IMR-90 (cell line): Measurements from ENCODE around the gene RASSF3. TPM values are rescaled to one million over a fixed set of nuclear protein-coding genes. Genes with fewer than 3 reads are reported as not detected.
A peak's percentile ranks its signal among the peaks of the same experiment; 100 is the strongest.

Experiments used
- ATAC-seq: fragments of 200-7000 bp; cut with Tn5 transposase; 2 replicates; pipeline ENCODE4 v1.9.1; 2020; ENCODE audit warnings: low read depth, mild to moderate bottlenecking, moderate library complexity
- BruUV-seq: library from RNA; stranded (reverse); fragments of 400-500 nt; replicated peaks from 2 replicates; lab custom pipeline; 2021; lab: Mats Ljungman, UMichigan
- CTCF ChIA-PET: fragments of 300-600 bp; formaldehyde crosslinking; extraction: SDS; loops from one replicate; lab custom pipeline; 2021; ENCODE audit warnings: antibody characterized with exemption; lab: Yijun Ruan, JAX
- POLR2A ChIA-PET: fragments of 300-600 bp; sonication (Branson Sonifier 250); formaldehyde crosslinking; loops from one replicate; lab custom pipeline; 2022; ENCODE audit warnings: antibody characterized with exemption; ENCODE audit not compliant: unreplicated experiment; lab: Charles Lee
- DNase-seq: peaks from one replicate; pipeline ENCODE4 v3.0.0; 2013
- H2AFZ ChIP-seq: replicated peaks from 2 replicates; pipeline ENCODE3; 2013; ENCODE audit warnings: low read length, mild to moderate bottlenecking; ENCODE audit not compliant: poor library complexity
- H2AK5ac ChIP-seq: 2 replicates; pipeline ENCODE4 v1.6.1; 2013; ENCODE audit warnings: low read depth, low read length, inconsistent platforms
- H2AK9ac ChIP-seq: replicated peaks from 2 replicates; pipeline ENCODE3; 2013; ENCODE audit warnings: mild to moderate bottlenecking, low read depth, low read length, moderate library complexity; ENCODE audit not compliant: poor library complexity
- H2BK120ac ChIP-seq: 2 replicates; pipeline ENCODE4 v1.6.1; 2013; ENCODE audit warnings: low read depth, low read length, inconsistent platforms
- H2BK15ac ChIP-seq: 3 replicates; pipeline ENCODE4 v1.6.1; 2013; ENCODE audit warnings: low read depth, low read length, inconsistent platforms
- H2BK20ac ChIP-seq: 2 replicates; pipeline ENCODE4 v1.6.1; 2013; ENCODE audit warnings: low read depth, mild to moderate bottlenecking, inconsistent platforms, low read length, moderate library complexity
- H2BK5ac ChIP-seq: 2 replicates; pipeline ENCODE4 v1.6.1; 2013; ENCODE audit warnings: mild to moderate bottlenecking, low read depth, low read length, inconsistent platforms; ENCODE audit not compliant: poor library complexity, severe bottlenecking
- H3K14ac ChIP-seq: replicated peaks from 2 replicates; pipeline ENCODE4 v1.6.1; 2013; ENCODE audit warnings: low read depth, low read length, inconsistent platforms
- H3K18ac ChIP-seq: 2 replicates; pipeline ENCODE4 v1.6.1; 2013; ENCODE audit warnings: low read depth, low read length, control low read depth
- H3K23ac ChIP-seq: 2 replicates; pipeline ENCODE4 v1.6.1; 2013; ENCODE audit warnings: low read depth, low read length, inconsistent platforms
- H3K27ac ChIP-seq: 2 replicates; pipeline ENCODE4 v1.5.1; 2013; ENCODE audit warnings: mild to moderate bottlenecking, control low read depth, low read length; ENCODE audit not compliant: insufficient read depth
- H3K27me3 ChIP-seq: 2 replicates; pipeline ENCODE4 v1.6.1; 2013; ENCODE audit warnings: low read length; ENCODE audit not compliant: control insufficient read depth, insufficient read depth
- H3K36me3 ChIP-seq: 2 replicates; pipeline ENCODE4 v1.6.1; 2013; ENCODE audit warnings: low read length, mixed read lengths; ENCODE audit not compliant: control insufficient read depth, insufficient read depth
- H3K4ac ChIP-seq: 2 replicates; pipeline ENCODE4 v1.6.1; 2013; ENCODE audit warnings: low read depth, low read length, inconsistent platforms
- H3K4me1 ChIP-seq: 2 replicates; pipeline ENCODE4 v1.6.1; 2013; ENCODE audit warnings: low read length, mixed read lengths; ENCODE audit not compliant: control insufficient read depth, insufficient read depth
- H3K4me2 ChIP-seq: 2 replicates; pipeline ENCODE4 v1.6.1; 2013; ENCODE audit warnings: low read depth, mild to moderate bottlenecking, control low read depth, low read length, moderate library complexity
- H3K4me3 ChIP-seq: 2 replicates; pipeline ENCODE4 v1.5.1; 2013; ENCODE audit warnings: low read depth, mild to moderate bottlenecking, control low read depth, low read length, moderate library complexity; ENCODE audit not compliant: insufficient read depth
- H3K56ac ChIP-seq: 2 replicates; pipeline ENCODE4 v1.6.1; 2013; ENCODE audit warnings: low read length, inconsistent platforms; ENCODE audit not compliant: insufficient read depth; ENCODE audit errors: extremely low read depth
- H3K79me1 ChIP-seq, 2 experiments: 2 replicates each; pipeline ENCODE4 v1.6.1; 2013; ENCODE audit warnings: low read length in 2 of 2, inconsistent platforms in 1 of 2, low read depth in 1 of 2
- H3K9ac ChIP-seq: 2 replicates; pipeline ENCODE4 v1.6.1; 2013; ENCODE audit warnings: low read depth, low read length, control low read depth
- H3K9me1 ChIP-seq: 2 replicates; pipeline ENCODE4 v1.6.1; 2013; ENCODE audit warnings: low read length, inconsistent platforms; ENCODE audit not compliant: insufficient read depth
- H3K9me3 ChIP-seq: 2 replicates; pipeline ENCODE4 v1.6.1; 2013; ENCODE audit warnings: low read length; ENCODE audit not compliant: control insufficient read depth, insufficient read depth
- H4K20me1 ChIP-seq: 2 replicates; pipeline ENCODE4 v1.6.1; 2013; ENCODE audit warnings: low read length, inconsistent platforms; ENCODE audit not compliant: insufficient read depth
- H4K5ac ChIP-seq: 2 replicates; pipeline ENCODE4 v1.6.1; 2013; ENCODE audit warnings: mild to moderate bottlenecking, low read depth, low read length, control low read depth
- H4K8ac ChIP-seq, 2 experiments: 2 replicates each; pipeline ENCODE4 v1.6.1; 2013; ENCODE audit warnings: low read depth in 2 of 2, low read length in 2 of 2, control low read depth in 1 of 2, inconsistent platforms in 1 of 2
- H4K91ac ChIP-seq: 2 replicates; pipeline ENCODE4 v1.6.1; 2013; ENCODE audit warnings: low read depth, low read length, inconsistent platforms; ENCODE audit not compliant: insufficient read depth
- CEBPB ChIP-seq: IDR thresholded peaks from 2 replicates; pipeline ENCODE4 v1.6.1; 2012; ENCODE audit warnings: low read depth, low read length, improper control_type of control experiment
- CHD1 ChIP-seq: IDR thresholded peaks from 2 replicates; pipeline ENCODE4 v1.6.1; 2012; ENCODE audit warnings: low read depth, low read length, improper control_type of control experiment
- CTCF ChIP-seq: conservative IDR thresholded peaks from 2 replicates; pipeline ENCODE4 v1.5.1; 2012; ENCODE audit warnings: mild to moderate bottlenecking, low read depth, low read length, improper control_type of control experiment
- ELK1 ChIP-seq: fragments of 150-350 bp; IDR thresholded peaks from 2 replicates; pipeline ENCODE4 v1.6.1; 2016; ENCODE audit warnings: low read depth, mild to moderate bottlenecking, low read length, moderate library complexity, borderline replicate concordance
- FOS ChIP-seq: fragments of 150-350 bp; IDR thresholded peaks from 2 replicates; pipeline ENCODE4 v1.6.1; 2016; ENCODE audit warnings: low read depth, low read length
- MAFK ChIP-seq: IDR thresholded peaks from 2 replicates; pipeline ENCODE4 v1.6.1; 2012; ENCODE audit warnings: low read depth, low read length, improper control_type of control experiment
- MAZ ChIP-seq: IDR thresholded peaks from 2 replicates; pipeline ENCODE4 v1.6.1; 2012; ENCODE audit warnings: low read depth, mild to moderate bottlenecking, low read length, improper control_type of control experiment, moderate library complexity, borderline replicate concordance
- NFE2L2 ChIP-seq: fragments of 150-350 bp; IDR thresholded peaks from 2 replicates; pipeline ENCODE4 v1.6.1; 2016; ENCODE audit warnings: low read depth, mild to moderate bottlenecking, low read length
- POLR2A ChIP-seq: IDR thresholded peaks from 2 replicates; pipeline ENCODE4 v1.6.1; 2012; ENCODE audit warnings: mild to moderate bottlenecking, low read depth, low read length
- RAD21 ChIP-seq: IDR thresholded peaks from 2 replicates; pipeline ENCODE4 v1.6.1; 2012; ENCODE audit warnings: low read length, improper control_type of control experiment
- RCOR1 ChIP-seq: IDR thresholded peaks from 2 replicates; pipeline ENCODE4 v1.6.1; 2012; ENCODE audit warnings: mild to moderate bottlenecking, low read length, improper control_type of control experiment; ENCODE audit not compliant: insufficient replicate concordance
- RFX5 ChIP-seq: IDR thresholded peaks from 2 replicates; pipeline ENCODE4 v1.8.0; 2012; ENCODE audit warnings: low read depth, mild to moderate bottlenecking, low read length, moderate library complexity
- SMC3 ChIP-seq: fragments of 150-350 bp; IDR thresholded peaks from 2 replicates; pipeline ENCODE4 v1.6.1; 2016; ENCODE audit warnings: low read depth, mild to moderate bottlenecking, antibody characterized with exemption, low read length, moderate library complexity
- WGBS, 2 experiments: methylation state at CpG; one replicate each; pipeline versions ENCODE4 v1.1.5 to v1.1.7; 2013; ENCODE audit warnings: missing lambda C conversion rate in 2 of 2; ENCODE audit not compliant: insufficient read length in 1 of 2; ENCODE audit errors: extremely low coverage in 2 of 2; 5-methylcytosine and 5-hydroxymethylcytosine counted together
- dilution Hi-C: fragments of 300-500 bp; cut with HindIII; formaldehyde crosslinking; loops from one replicate; pipeline ENCODE4 v1.14.3; 2018; ENCODE audit warnings: low sequenced_read_pairs; ENCODE audit not compliant: unreplicated experiment
- in situ Hi-C: fragments of 300-500 bp; cut with MboI; formaldehyde crosslinking; loops from 3 replicates; pipeline ENCODE4 v1.14.3; 2019; ENCODE audit warnings: low sequenced_read_pairs, inconsistent platforms, mixed read lengths
- intact Hi-C: fragments of 100-400 bp; cut with micrococcal nuclease; formaldehyde crosslinking; loops from 2 replicates; pipeline ENCODE4 v1.10.0; 2022
- polyA plus RNA-seq, 3 experiments: library from polyadenylated mRNA; depleted of rRNA; stranded (reverse); fragments of >200 nt; gene quantifications; 2 replicates each; pipeline ENCODE4 v1.2.3, GENCODE V29; 2012; ENCODE audit warnings: low replicate concordance in 1 of 3
- total RNA-seq: library from RNA; depleted of rRNA; stranded (reverse); fragments of >200 nt; gene quantifications from 2 replicates; pipeline ENCODE4 v1.2.3, GENCODE V29; 2012

RASSF3 gene
- total and polyA plus RNA-seq, 2 of the 4 experiments (the other 2 are of a cell fraction), result 18.7 to 39.3 TPM

GRCh38 chr12:64625243-64626077 is 15.2 kb downstream of the RASSF3 start:
- no TSS peak for BruUV-seq
- CTCF ChIA-PET, result interaction anchor here (0.5 to 1.0 kb wide), 2 partner anchors 8 to 17 kb away, joined by 3 to 6 read pairs; no protein-coding TSS in a partner anchor
- Histone ChIP-seq H3K36me3 (no peaks in the 10 kb centered on the region), H3K27ac (peak overlapping the region; percentile 85), H4K91ac (peak overlapping the region; percentile 50), H2BK5ac (peak overlapping the region; percentile 93), H3K79me1 (peaks cover 16 to 56% of the 10 kb centered on the region in 2 experiments), H2BK20ac (peak overlapping the region; percentile 86), H4K20me1 (peaks cover 5% of the 10 kb centered on the region), H2BK120ac (peak overlapping the region; percentile 87), H3K14ac (peak overlapping the region; percentile 53), H3K27me3 (no peaks in the 10 kb centered on the region), H4K5ac (peak overlapping the region; percentile 47), H3K9me1 (peaks cover 9% of the 10 kb centered on the region; the same call in 1 of the 2 replicates), H3K4me2 (peak overlapping the region; percentile 79), H2AFZ (peak overlapping the region; percentile 73), H3K23ac (peak overlapping the region; percentile 71), H3K56ac (peak overlapping the region; percentile 78), H3K4me3 (peak overlapping the region; percentile 27), H4K8ac (peak overlapping the region; percentile 2 to 78; a peak in 3 of 4 replicates), H2AK5ac (peak overlapping the region; percentile 63; the same call in 1 of the 2 replicates), H3K4ac (peak overlapping the region; percentile 83), H2BK15ac (peak overlapping the region; percentile 19; the same call in 2 of the 3 replicates), H3K9ac (peak overlapping the region; percentile 69), H2AK9ac (peak overlapping the region; percentile 18), H3K18ac (peak overlapping the region; percentile 87), H3K4me1 (peaks cover 29% of the 10 kb centered on the region), H3K9me3 (no peaks in the 10 kb centered on the region)
- POLR2A ChIA-PET, result interaction anchor here (0.6 to 0.7 kb wide), 4 partner anchors 16 to 119 kb away, joined by 3 to 11 read pairs (median 8); no protein-coding TSS in a partner anchor
- peak; percentile 94 for DNase-seq
- ATAC-seq, result peak; percentile 60
- in situ Hi-C loops (no loop called here), dilution Hi-C loops (no loop called here), intact Hi-C loops (no loop called here)
- WGBS, 2 experiments, result no CpG with 5 or more reads among the region's 15 CpGs
- TF ChIP-seq POLR2A, result peak; percentile 62
- 0 out of 2 replicates have a peak, but pooled peaks have one; percentile 0 for TF ChIP-seq MAFK
- TF ChIP-seq RFX5, result no peak
- TF ChIP-seq NFE2L2, result no peak; the same call in 1 of the 2 replicates
- TF ChIP-seq FOS, result no peak
- peak; percentile 3 for TF ChIP-seq RCOR1
- TF ChIP-seq RAD21, result no peak
- TF ChIP-seq ELK1, result no peak
- no peak for TF ChIP-seq MAZ
- no peak for TF ChIP-seq SMC3
- TF ChIP-seq CTCF, result peak; percentile 9; the same call in 1 of the 2 replicates
- no peak for TF ChIP-seq CHD1
- TF ChIP-seq CEBPB, result peak; percentile 60
